Mesendoderm (in vitro differentiated cells): Measurements from ENCODE around the gene IL2RA.

ENCODE experiments used
- DNase-seq: peaks from one replicate; pipeline ENCODE4 v3.0.0; 2013
- H2AK5ac ChIP-seq: 2 replicates; pipeline ENCODE4 v1.6.1; 2013; ENCODE audit warnings: low read length, inconsistent platforms
- H2BK120ac ChIP-seq: 2 replicates; pipeline ENCODE4 v1.6.1; 2013; ENCODE audit warnings: low read depth, mild to moderate bottlenecking, low read length, moderate library complexity, mixed read lengths
- H2BK15ac ChIP-seq: replicated peaks from 2 replicates; pipeline ENCODE4 v1.6.1; 2013; ENCODE audit warnings: low read depth, mild to moderate bottlenecking, moderate library complexity
- H2BK5ac ChIP-seq: 2 replicates; pipeline ENCODE4 v1.6.1; 2013; ENCODE audit warnings: low read length, inconsistent platforms
- H3K18ac ChIP-seq: 2 replicates; pipeline ENCODE4 v1.6.1; 2013; ENCODE audit warnings: mild to moderate bottlenecking, low read length, mixed read lengths
- H3K23ac ChIP-seq: one replicate; pipeline ENCODE4 v1.6.1; 2013; ENCODE audit warnings: low read length
- H3K27ac ChIP-seq: 2 replicates; pipeline ENCODE4 v1.5.1; 2013; ENCODE audit warnings: low read depth, mild to moderate bottlenecking, inconsistent platforms, low read length, moderate library complexity
- H3K27me3 ChIP-seq: 2 replicates; pipeline ENCODE4 v1.6.1; 2013; ENCODE audit warnings: low read length, control low read depth, mild to moderate bottlenecking, inconsistent platforms; ENCODE audit not compliant: insufficient read depth, poor library complexity
- H3K36me3 ChIP-seq: 2 replicates; pipeline ENCODE4 v1.6.1; 2013; ENCODE audit warnings: low read length, inconsistent platforms; ENCODE audit not compliant: control insufficient read depth, insufficient read depth
- H3K4ac ChIP-seq: one replicate; pipeline ENCODE4 v1.6.1; 2013; ENCODE audit warnings: low read depth, mild to moderate bottlenecking, low read length, moderate library complexity
- H3K4me1 ChIP-seq: 2 replicates; pipeline ENCODE4 v1.6.1; 2013; ENCODE audit warnings: low read depth, low read length, inconsistent platforms; ENCODE audit not compliant: control insufficient read depth
- H3K4me2 ChIP-seq: 2 replicates; pipeline ENCODE4 v1.6.1; 2013; ENCODE audit warnings: low read length
- H3K4me3 ChIP-seq: 2 replicates; pipeline ENCODE4 v1.5.1; 2013; ENCODE audit warnings: mild to moderate bottlenecking, low read length
- H3K56ac ChIP-seq: one replicate; pipeline ENCODE4 v1.6.1; 2013; ENCODE audit warnings: low read length
- H3K79me1 ChIP-seq: 2 replicates; pipeline ENCODE4 v1.6.1; 2013; ENCODE audit warnings: low read length, inconsistent platforms
- H3K79me2 ChIP-seq: 2 replicates; pipeline ENCODE4 v1.6.1; 2013; ENCODE audit warnings: mild to moderate bottlenecking, low read length; ENCODE audit not compliant: control insufficient read depth, insufficient read depth
- H3K9ac ChIP-seq: 2 replicates; pipeline ENCODE4 v1.6.1; 2013; ENCODE audit warnings: low read length, inconsistent platforms
- H4K5ac ChIP-seq: one replicate; pipeline ENCODE4 v1.6.1; 2013; ENCODE audit warnings: low read length
- H4K8ac ChIP-seq: one replicate; pipeline ENCODE4 v1.6.1; 2013; ENCODE audit warnings: low read depth, mild to moderate bottlenecking, control low read depth, low read length, moderate library complexity
- WGBS: extraction: QIAGEN DNeasy Blood & Tissue Kit; methylation state at CpG from one replicate; pipeline ENCODE4 v1.1.7; 2013; ENCODE audit warnings: low lambda C conversion rate, missing lambda C conversion rate; ENCODE audit not compliant: insufficient coverage; ENCODE audit errors: extremely low coverage; 5-methylcytosine and 5-hydroxymethylcytosine counted together

Gene IL2RA

GRCh38 chr10:6009150-6009549 is 53.0 kb downstream of the IL2RA start:
- no peak for DNase-seq
- Histone ChIP-seq H3K27me3 (no peaks in the 10 kb centered on the region), H2BK120ac (no peak overlapping the region), H3K56ac (no peak overlapping the region), H3K36me3 (no peaks in the 10 kb centered on the region), H4K5ac (no peak overlapping the region), H3K79me1 (no peaks in the 10 kb centered on the region), H3K18ac (no peak overlapping the region), H3K9ac (no peak overlapping the region), H3K27ac (no peak overlapping the region), H2AK5ac (no peak overlapping the region), H3K4me2 (no peak overlapping the region), H3K79me2 (no peaks in the 10 kb centered on the region), H3K4me1 (no peaks in the 10 kb centered on the region), H3K23ac (no peak overlapping the region), H3K4ac (no peak overlapping the region), H4K8ac (no peak overlapping the region), H2BK5ac (no peak overlapping the region), H2BK15ac (no peak overlapping the region), H3K4me3 (no peak overlapping the region)
- WGBS, result no CpG with 5 or more reads among the region's 2 CpGs

GRCh38 chr10:6008497-6009142 is 53.5 kb downstream of the IL2RA start:
- Histone ChIP-seq H3K9ac (no peak overlapping the region), H3K36me3 (no peaks in the 10 kb centered on the region), H2AK5ac (no peak overlapping the region), H3K79me1 (no peaks in the 10 kb centered on the region), H3K4ac (no peak overlapping the region), H2BK120ac (no peak overlapping the region), H2BK15ac (no peak overlapping the region), H2BK5ac (no peak overlapping the region), H3K4me2 (no peak overlapping the region), H3K4me1 (no peaks in the 10 kb centered on the region), H4K8ac (no peak overlapping the region), H4K5ac (no peak overlapping the region), H3K56ac (no peak overlapping the region), H3K4me3 (no peak overlapping the region), H3K27me3 (no peaks in the 10 kb centered on the region), H3K79me2 (no peaks in the 10 kb centered on the region), H3K23ac (no peak overlapping the region), H3K27ac (no peak overlapping the region), H3K18ac (no peak overlapping the region)
- no peak for DNase-seq
- WGBS, result no CpG with 5 or more reads among the region's 5 CpGs

GRCh38 chr10:6006991-6007390 is 55.2 kb downstream of the IL2RA start:
- no peak overlapping the region for H2BK15ac ChIP-seq
- no peak overlapping the region for H4K8ac ChIP-seq
- no peak overlapping the region for H3K56ac ChIP-seq
- H3K9ac ChIP-seq, result no peak overlapping the region
- no peaks in the 10 kb centered on the region for H3K79me2 ChIP-seq
- no peaks in the 10 kb centered on the region for H3K4me1 ChIP-seq
- DNase-seq, result no peak
- H3K79me1 ChIP-seq, result no peaks in the 10 kb centered on the region
- no peak overlapping the region for H2BK5ac ChIP-seq
- H2BK120ac ChIP-seq, result no peak overlapping the region
- no peak overlapping the region for H2AK5ac ChIP-seq
- no peak overlapping the region for H3K4ac ChIP-seq
- no CpG with 5 or more reads among the region's 1 CpG for WGBS
- H3K18ac ChIP-seq, result no peak overlapping the region
- H4K5ac ChIP-seq, result no peak overlapping the region
- H3K4me2 ChIP-seq, result no peak overlapping the region
- H3K23ac ChIP-seq, result no peak overlapping the region
- H3K36me3 ChIP-seq, result no peaks in the 10 kb centered on the region
- H3K4me3 ChIP-seq, result no peak overlapping the region
- no peak overlapping the region for H3K27ac ChIP-seq
- no peaks in the 10 kb centered on the region for H3K27me3 ChIP-seq

DNA sequence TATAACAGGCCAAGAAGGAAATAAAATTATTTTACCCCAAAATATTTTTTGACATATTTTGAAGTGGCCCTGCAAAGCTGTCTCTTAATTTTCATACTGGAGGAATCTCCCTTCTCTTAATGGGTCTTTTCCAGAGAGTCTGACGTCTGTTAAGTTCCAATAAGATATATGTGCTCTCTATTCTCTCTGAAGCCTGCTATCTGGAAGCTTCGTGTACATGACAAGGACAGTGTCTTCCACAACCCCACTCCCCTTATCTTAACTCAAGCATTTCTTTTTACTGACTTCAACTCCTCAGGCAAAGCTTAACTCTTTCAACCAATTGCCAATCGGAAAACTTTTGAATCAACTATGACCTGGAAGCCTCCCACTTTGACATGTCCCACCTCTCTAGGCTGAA is 55.6 kb downstream of the IL2RA start:
- Histone ChIP-seq H3K4ac (no peak overlapping the region), H3K56ac (no peak overlapping the region), H3K27me3 (no peaks in the 10 kb centered on the region), H3K79me2 (no peaks in the 10 kb centered on the region), H3K23ac (no peak overlapping the region), H3K9ac (no peak overlapping the region), H3K18ac (no peak overlapping the region), H3K4me1 (no peaks in the 10 kb centered on the region), H3K27ac (no peak overlapping the region), H3K4me2 (no peak overlapping the region), H2BK120ac (no peak overlapping the region), H3K36me3 (no peaks in the 10 kb centered on the region), H2BK5ac (no peak overlapping the region), H4K8ac (no peak overlapping the region), H2AK5ac (no peak overlapping the region), H4K5ac (no peak overlapping the region), H3K4me3 (no peak overlapping the region), H3K79me1 (no peaks in the 10 kb centered on the region), H2BK15ac (no peak overlapping the region)
- no CpG with 5 or more reads among the region's 3 CpGs for WGBS
- no peak for DNase-seq

- WGBS, result no CpG with 5 or more reads among the region's 8 CpGs
Measured at GRCh38 chr10:6005856-6006395, 56.2 kb downstream of the IL2RA start.

More at GRCh38 chr10:6005856-6006395, 56.2 kb downstream of the IL2RA start:
- Histone ChIP-seq H3K27me3 (no peaks in the 10 kb centered on the region), H3K36me3 (no peaks in the 10 kb centered on the region), H2BK5ac (no peak overlapping the region), H3K56ac (no peak overlapping the region), H2AK5ac (no peak overlapping the region), H3K79me1 (no peaks in the 10 kb centered on the region), H2BK120ac (no peak overlapping the region), H4K8ac (no peak overlapping the region), H3K4me3 (no peak overlapping the region), H3K4me1 (no peaks in the 10 kb centered on the region), H3K23ac (no peak overlapping the region), H3K4me2 (no peak overlapping the region), H3K4ac (no peak overlapping the region), H3K18ac (no peak overlapping the region), H3K27ac (no peak overlapping the region), H3K9ac (no peak overlapping the region), H2BK15ac (no peak overlapping the region), H3K79me2 (no peaks in the 10 kb centered on the region), H4K5ac (no peak overlapping the region)
- DNase-seq, result no peak
